Neuronal stem cell (in vitro differentiated cells): ENCODE results near the gene COX20.

Experiments used
- DNase-seq: peaks from one replicate; pipeline ENCODE4 v3.0.0-alpha.2; 2013; ENCODE audit warnings: low spot score
- H2AFZ ChIP-seq: one replicate; pipeline ENCODE4 v1.6.1; 2013; ENCODE audit warnings: mild to moderate bottlenecking, low read length, inconsistent platforms
- H2AK5ac ChIP-seq: 2 replicates; pipeline ENCODE4 v1.6.1; 2013; ENCODE audit warnings: low read depth, mild to moderate bottlenecking, inconsistent platforms, low read length, moderate library complexity, mixed read lengths
- H2BK120ac ChIP-seq: 2 replicates; pipeline ENCODE4 v1.6.1; 2013; ENCODE audit warnings: low read depth, mild to moderate bottlenecking, inconsistent platforms, low read length, moderate library complexity, mixed read lengths
- H2BK12ac ChIP-seq: one replicate; pipeline ENCODE4 v1.6.1; 2013; ENCODE audit warnings: low read length, inconsistent platforms
- H2BK15ac ChIP-seq: 2 replicates; pipeline ENCODE4 v1.6.1; 2013; ENCODE audit warnings: mild to moderate bottlenecking, low read length, inconsistent platforms, mixed read lengths
- H2BK5ac ChIP-seq: one replicate; pipeline ENCODE4 v1.6.1; 2013; ENCODE audit warnings: inconsistent platforms, mild to moderate bottlenecking, low read length, moderate library complexity
- H3K14ac ChIP-seq: one replicate; pipeline ENCODE4 v1.6.1; 2013; ENCODE audit warnings: low read length, inconsistent platforms
- H3K18ac ChIP-seq: 2 replicates; pipeline ENCODE4 v1.6.1; 2013; ENCODE audit warnings: low read length, inconsistent platforms
- H3K23ac ChIP-seq: 2 replicates; pipeline ENCODE4 v1.6.1; 2013; ENCODE audit warnings: low read depth, mild to moderate bottlenecking, mixed read lengths, low read length, inconsistent platforms; ENCODE audit not compliant: poor library complexity
- H3K27ac ChIP-seq: replicated peaks from 3 replicates; pipeline ENCODE4 v1.5.1; 2013; ENCODE audit warnings: low read length, inconsistent platforms
- H3K27me3 ChIP-seq, 3 experiments: 2 replicates each; pipeline ENCODE4 v1.6.1; 2013; ENCODE audit warnings: low read length in 3 of 3, mild to moderate bottlenecking in 2 of 3, inconsistent platforms in 1 of 3, low read depth in 1 of 3, mixed read lengths in 1 of 3, moderate library complexity in 1 of 3; ENCODE audit not compliant: control insufficient read depth in 3 of 3, insufficient read depth in 3 of 3
- H3K36me3 ChIP-seq, 2 donors: replicated peaks in 1 of 2; 2 replicates each; pipeline ENCODE4 v1.6.1; 2013; ENCODE audit warnings: low read length in 2 of 2; ENCODE audit not compliant: control insufficient read depth in 2 of 2, insufficient read depth in 2 of 2
- H3K4ac ChIP-seq: 2 replicates; pipeline ENCODE4 v1.6.1; 2013; ENCODE audit warnings: inconsistent platforms, mild to moderate bottlenecking, low read length, moderate library complexity
- H3K4me1 ChIP-seq, 2 donors: 1 replicate in 1 of 2; 2 replicates in 1 of 2; pipeline ENCODE4 v1.6.1; 2013; ENCODE audit warnings: low read length in 2 of 2, low read depth in 1 of 2; ENCODE audit not compliant: control insufficient read depth in 2 of 2, insufficient read depth in 1 of 2
- H3K4me2 ChIP-seq: one replicate; pipeline ENCODE4 v1.6.1; 2013; ENCODE audit warnings: mild to moderate bottlenecking, low read length, inconsistent platforms; ENCODE audit not compliant: insufficient read depth, poor library complexity, severe bottlenecking
- H3K4me3 ChIP-seq, 2 donors: 2 replicates each; pipeline ENCODE4 v1.5.1; 2013; ENCODE audit warnings: low read length in 2 of 2, mild to moderate bottlenecking in 2 of 2, inconsistent platforms in 1 of 2, moderate library complexity in 1 of 2
- H3K79me1 ChIP-seq: one replicate; pipeline ENCODE4 v1.6.1; 2013; ENCODE audit warnings: low read depth, mild to moderate bottlenecking, inconsistent platforms, low read length, moderate library complexity
- H3K9ac ChIP-seq: one replicate; pipeline ENCODE4 v1.6.1; 2013; ENCODE audit warnings: mild to moderate bottlenecking, low read depth, low read length, inconsistent platforms; ENCODE audit not compliant: poor library complexity
- H3K9me3 ChIP-seq, 2 donors: replicated peaks in 1 of 2; 2 replicates each; pipeline versions ENCODE3 to v1.6.1; 2013; ENCODE audit warnings: low read length in 2 of 2, mild to moderate bottlenecking in 2 of 2, inconsistent platforms in 1 of 2, low read depth in 1 of 2, mixed read lengths in 1 of 2, moderate library complexity in 1 of 2; ENCODE audit not compliant: control insufficient read depth in 2 of 2, insufficient read depth in 1 of 2
- H4K8ac ChIP-seq: one replicate; pipeline ENCODE4 v1.6.1; 2013; ENCODE audit warnings: low read depth, mild to moderate bottlenecking, inconsistent platforms, low read length, moderate library complexity
- H4K91ac ChIP-seq: one replicate; pipeline ENCODE4 v1.6.1; 2013; ENCODE audit warnings: low read length, low read depth, mild to moderate bottlenecking, inconsistent platforms; ENCODE audit not compliant: poor library complexity
- WGBS, 2 donors: extraction: QIAGEN DNeasy Blood & Tissue Kit; methylation state at CpG; one replicate each; pipeline ENCODE4 v1.1.7; 2013; ENCODE audit warnings: missing lambda C conversion rate in 2 of 2, mixed read lengths in 1 of 2; ENCODE audit not compliant: insufficient read length in 2 of 2, insufficient replicate concordance in 1 of 2; ENCODE audit errors: extremely low coverage in 2 of 2; 5-methylcytosine and 5-hydroxymethylcytosine counted together

COX20 gene

DNA sequence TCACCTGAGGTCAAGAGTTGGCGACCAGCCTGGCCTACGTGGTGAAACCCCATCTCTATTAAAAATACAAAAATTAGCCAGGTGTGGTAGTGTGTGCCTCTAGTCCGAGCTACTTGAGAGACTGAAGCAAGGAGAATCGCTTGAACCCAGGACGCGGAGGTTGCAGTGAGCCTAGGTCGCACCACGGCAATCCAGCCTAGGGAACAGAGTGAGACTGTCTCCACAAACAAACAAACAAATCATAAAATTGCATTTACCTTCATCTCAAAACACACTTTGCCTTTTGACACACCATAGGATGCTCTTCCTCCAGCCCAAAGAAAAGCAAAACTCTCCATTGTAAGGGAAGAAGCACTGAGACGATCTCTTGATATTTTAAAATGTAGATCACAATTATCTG is 24.6 kb downstream of the COX20 start:
- no peak overlapping the region for H2BK12ac ChIP-seq
- WGBS, 2 donors = no CpG with 5 or more reads among the region's 9 CpGs
- H3K9me3 ChIP-seq = peaks cover 0 to 2% of the 10 kb centered on the region in 2 donors
- H3K4ac ChIP-seq = no peak overlapping the region
- no peak overlapping the region for H2BK5ac ChIP-seq
- H2AK5ac ChIP-seq = no peak overlapping the region
- no peak overlapping the region for H3K14ac ChIP-seq
- no peak overlapping the region for H4K91ac ChIP-seq
- H3K36me3 ChIP-seq = peaks cover 31 to 80% of the 10 kb centered on the region in 2 donors
- peak overlapping the region in 1 of 2 donors; percentile 7 for H3K4me3 ChIP-seq
- H4K8ac ChIP-seq = no peak overlapping the region
- no peak overlapping the region for H2BK15ac ChIP-seq
- H3K4me2 ChIP-seq = no peak overlapping the region
- peaks cover 5 to 15% of the 10 kb centered on the region in 2 donors for H3K4me1 ChIP-seq
- H2AFZ ChIP-seq = no peak overlapping the region
- peaks cover 5% of the 10 kb centered on the region for H3K79me1 ChIP-seq
- no peak overlapping the region for H2BK120ac ChIP-seq
- DNase-seq = no peak
- no peak overlapping the region for H3K9ac ChIP-seq
- no peak overlapping the region for H3K23ac ChIP-seq
- H3K18ac ChIP-seq = no peak overlapping the region
- H3K27me3 ChIP-seq = no peaks in the 10 kb centered on the region
- H3K27ac ChIP-seq = no peak overlapping the region

DNA sequence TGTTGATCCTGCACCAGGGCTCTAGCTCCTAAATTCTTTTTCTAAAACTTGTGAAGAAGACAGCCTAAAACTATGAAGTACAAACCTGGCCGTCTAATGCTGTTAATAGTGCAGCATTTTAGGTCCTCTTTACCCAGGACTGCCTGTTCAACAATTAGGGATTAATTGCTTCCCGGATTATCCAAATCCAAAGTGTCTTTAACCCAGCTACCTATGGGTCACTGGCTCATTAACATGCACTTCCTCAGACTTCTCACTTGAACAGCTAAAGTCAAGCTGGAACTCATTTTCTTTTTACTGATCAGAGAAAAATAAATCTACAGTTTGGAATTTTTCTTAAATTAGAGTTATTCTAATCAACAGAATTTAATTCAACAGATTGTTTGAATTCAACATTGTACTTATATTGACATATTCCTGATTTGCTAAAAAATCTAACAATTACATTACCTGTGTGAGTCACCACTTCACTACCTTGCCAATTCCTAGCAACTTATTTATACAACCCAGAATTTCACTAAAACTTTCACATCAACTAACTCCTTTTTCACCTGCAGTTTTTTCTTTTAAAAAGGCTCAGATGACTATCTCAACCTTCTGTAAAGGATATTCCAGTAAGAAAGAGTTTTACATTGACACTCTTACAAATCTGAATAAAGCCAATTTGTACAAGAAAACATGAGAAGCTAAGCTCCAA is 25.6 kb downstream of the COX20 start:
- no peak overlapping the region for H3K14ac ChIP-seq
- peak overlapping the region; percentile 37 for H3K4me2 ChIP-seq
- peaks cover 7 to 18% of the 10 kb centered on the region in 2 donors for H3K4me1 ChIP-seq
- no peak overlapping the region for H3K4ac ChIP-seq
- H2BK5ac ChIP-seq = no peak overlapping the region
- no peak for DNase-seq
- H3K18ac ChIP-seq = no peak overlapping the region
- H3K9me3 ChIP-seq = peaks cover 0 to 2% of the 10 kb centered on the region in 2 donors
- H3K27me3 ChIP-seq = no peaks in the 10 kb centered on the region
- H3K23ac ChIP-seq = no peak overlapping the region
- H3K27ac ChIP-seq = no peak overlapping the region
- no peak overlapping the region for H4K91ac ChIP-seq
- H3K4me3 ChIP-seq = peak overlapping the region in 1 of 2 donors; percentile 99
- no peak overlapping the region for H2AFZ ChIP-seq
- no peak overlapping the region for H2BK12ac ChIP-seq
- no peak overlapping the region for H2AK5ac ChIP-seq
- H3K36me3 ChIP-seq = peaks cover 24 to 70% of the 10 kb centered on the region in 2 donors
- no peak overlapping the region for H2BK15ac ChIP-seq
- peaks cover 5% of the 10 kb centered on the region for H3K79me1 ChIP-seq
- no CpG with 5 or more reads among the region's 2 CpGs for WGBS, 2 donors
- no peak overlapping the region for H3K9ac ChIP-seq
- no peak overlapping the region for H4K8ac ChIP-seq
- no peak overlapping the region for H2BK120ac ChIP-seq

DNA sequence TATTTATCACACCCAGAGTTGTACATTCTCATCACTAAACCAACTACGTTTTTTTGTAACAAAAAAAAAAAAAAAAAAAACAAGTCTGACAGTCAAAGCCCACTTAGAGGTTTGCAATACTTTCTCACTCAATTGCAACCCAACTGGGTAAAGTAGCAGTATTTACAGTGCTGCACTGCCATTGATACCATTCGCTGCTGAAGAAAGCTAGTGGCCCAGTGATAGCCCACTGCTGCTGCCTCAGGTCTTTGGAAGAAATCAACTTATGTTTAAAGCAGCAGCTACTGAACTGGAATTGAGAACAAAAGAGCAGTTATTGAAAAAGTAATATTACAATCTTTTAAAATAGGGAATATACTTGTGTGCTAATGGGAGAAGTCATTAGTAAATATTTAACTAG is 26.2 kb downstream of the COX20 start:
- H3K79me1 ChIP-seq = peaks cover 5% of the 10 kb centered on the region
- no peak overlapping the region for H2AK5ac ChIP-seq
- no peak for DNase-seq
- H3K4me1 ChIP-seq = peaks cover 7 to 23% of the 10 kb centered on the region in 2 donors
- no peak overlapping the region for H3K14ac ChIP-seq
- H3K27me3 ChIP-seq = no peaks in the 10 kb centered on the region
- H4K91ac ChIP-seq = no peak overlapping the region
- H3K4ac ChIP-seq = no peak overlapping the region
- no peak overlapping the region for H4K8ac ChIP-seq
- H2BK15ac ChIP-seq = no peak overlapping the region
- no peak overlapping the region for H2BK5ac ChIP-seq
- no peak overlapping the region for H2BK120ac ChIP-seq
- no peak overlapping the region for H2AFZ ChIP-seq
- no peak overlapping the region for H3K18ac ChIP-seq
- H3K9ac ChIP-seq = no peak overlapping the region
- H3K23ac ChIP-seq = no peak overlapping the region
- H3K27ac ChIP-seq = no peak overlapping the region
- H2BK12ac ChIP-seq = no peak overlapping the region
- peak overlapping the region; percentile 72 to 99 for H3K4me3 ChIP-seq
- H3K9me3 ChIP-seq = peaks cover 0 to 2% of the 10 kb centered on the region in 2 donors
- no CpG with 5 or more reads among the region's 2 CpGs for WGBS, 2 donors
- peaks cover 21 to 64% of the 10 kb centered on the region in 2 donors for H3K36me3 ChIP-seq
- H3K4me2 ChIP-seq = peak overlapping the region; percentile 34

DNA sequence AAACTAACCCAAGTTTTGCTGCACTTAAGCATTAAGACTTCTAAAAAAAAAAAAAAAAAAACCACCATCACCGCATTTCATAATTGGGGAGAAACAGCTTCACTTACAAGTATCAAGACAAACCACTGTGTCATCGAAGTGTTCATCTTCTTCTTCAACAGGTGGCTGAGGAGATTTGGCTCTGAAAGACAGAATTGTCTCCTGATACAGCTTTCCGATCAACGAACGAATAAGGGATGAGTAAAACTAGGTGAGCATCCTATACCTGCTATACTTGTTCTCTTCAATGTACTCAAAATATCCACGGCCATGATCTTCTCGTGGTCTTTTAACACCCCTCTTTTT is 26.9 kb downstream of the COX20 start:
- H3K36me3 ChIP-seq = peaks cover 16 to 57% of the 10 kb centered on the region in 2 donors

More for the DNA sequence above, 26.9 kb downstream of the COX20 start:
- Histone ChIP-seq H2AK5ac (no peak overlapping the region), H3K4ac (no peak overlapping the region), H2BK12ac (no peak overlapping the region), H3K79me1 (peaks cover 5% of the 10 kb centered on the region), H3K4me2 (peak overlapping the region; percentile 63), H3K23ac (no peak overlapping the region), H3K27ac (peak overlapping the region; percentile 35), H3K4me1 (peaks cover 7 to 28% of the 10 kb centered on the region in 2 donors), H3K4me3 (peak overlapping the region; percentile 82 to 99), H2AFZ (no peak overlapping the region), H2BK15ac (no peak overlapping the region), H2BK5ac (no peak overlapping the region), H4K8ac (no peak overlapping the region), H2BK120ac (no peak overlapping the region), H3K18ac (no peak overlapping the region), H4K91ac (no peak overlapping the region), H3K9ac (no peak overlapping the region), H3K9me3 (peaks cover 0 to 2% of the 10 kb centered on the region in 2 donors), H3K27me3 (no peaks in the 10 kb centered on the region), H3K14ac (no peak overlapping the region)
- DNase-seq = no peak
- WGBS, 2 donors = no CpG with 5 or more reads among the region's 7 CpGs
